Gastroesophageal sphincter (tissue), 4 donors: ENCODE data around the gene TTC21A. TPM values are rescaled to one million over a fixed set of nuclear protein-coding genes. Genes with fewer than 3 reads are reported as not detected.

Source experiments
- ATAC-seq: fragments of 150-250 bp; one replicate; pipeline ENCODE4 v1.9.1; 2016; ENCODE audit warnings: mild to moderate bottlenecking, moderate library complexity
- H3K27ac ChIP-seq, 4 donors: fragments of 200-600 bp; sonication (generic) in 3 of 4; 1 replicate in 3 of 4; 2 replicates in 1 of 4; pipeline ENCODE4 v1.5.1; 2016 to 2019
- H3K27me3 ChIP-seq: fragments of 200-600 bp; sonication (generic); one replicate; pipeline ENCODE4 v1.5.1; 2019
- H3K36me3 ChIP-seq, 2 donors: fragments of 200-600 bp; sonication (generic); one replicate each; pipeline ENCODE4 v1.5.1; 2019; ENCODE audit warnings: control low read depth in 1 of 2
- H3K4me1 ChIP-seq, 3 donors: fragments of 200-600 bp; sonication (generic); 1 replicate in 2 of 3; 2 replicates in 1 of 3; pipeline ENCODE4 v1.5.1; 2016 to 2019; ENCODE audit warnings: control low read depth in 2 of 3
- H3K4me3 ChIP-seq, 2 donors: fragments of 200-600 bp; sonication (generic); one replicate each; pipeline ENCODE4 v1.5.1; 2019; ENCODE audit warnings: mild to moderate bottlenecking in 1 of 2, moderate library complexity in 1 of 2
- H3K9me3 ChIP-seq, 3 donors: fragments of 200-600 bp; sonication (generic); one replicate each; pipeline ENCODE4 v1.5.1; 2017 to 2019; ENCODE audit warnings: control low read depth in 2 of 3
- CTCF ChIP-seq, 4 experiments: fragments of 200-600 bp in 2 of 4; fragments of 450-650 bp in 2 of 4; sonication (generic) in 1 of 4; IDR thresholded peaks; one replicate each; pipeline ENCODE4 v1.5.1; 2017 to 2019; ENCODE audit warnings: antibody characterized with exemption in 4 of 4, mild to moderate bottlenecking in 2 of 4, moderate library complexity in 2 of 4
- EP300 ChIP-seq: sonication (generic); formaldehyde crosslinking; IDR thresholded peaks from one replicate; pipeline ENCODE4 v1.6.1; 2017; ENCODE audit warnings: antibody characterized with exemption, mild to moderate bottlenecking
- POLR2A ChIP-seq, 2 donors: fragments of 450-650 bp; IDR thresholded peaks; one replicate each; pipeline ENCODE4 v1.6.1; 2017; ENCODE audit warnings: antibody characterized with exemption in 2 of 2, mild to moderate bottlenecking in 2 of 2, moderate library complexity in 1 of 2
- POLR2AphosphoS5 ChIP-seq: sonication (generic); formaldehyde crosslinking; IDR thresholded peaks from one replicate; pipeline ENCODE4 v1.6.1; 2017; ENCODE audit warnings: antibody characterized with exemption
- WGBS, 2 donors: methylation state at CpG; one replicate each; pipeline ENCODE4 v1.1.5; 2018; ENCODE audit warnings: low coverage in 1 of 2; 5-methylcytosine and 5-hydroxymethylcytosine counted together
- total RNA-seq, 4 donors: library from RNA; depleted of rRNA; stranded (reverse); fragments of >200 nt; gene quantifications; one replicate each; pipeline ENCODE4 v1.1.0, GENCODE V29; 2016

Gene TTC21A
- total RNA-seq, 4 donors from 2014 or later = 0.54 to 8.5 (median 5.0) TPM

GRCh38 chr3:39090922-39091321 lies 16.6 kb upstream of the TTC21A start:
- Histone ChIP-seq H3K4me3 (no peak overlapping the region), H3K27me3 (no peaks in the 10 kb centered on the region), H3K9me3 (no peaks in the 10 kb centered on the region), H3K36me3 (peaks cover 4 to 100% of the 10 kb centered on the region in 2 donors), H3K4me1 (peaks cover 0 to 12% (median 0%) of the 10 kb centered on the region in 3 donors), H3K27ac (no peak overlapping the region)
- WGBS, 2 donors = 96 to 100% methylated on average over 2 of the region's 2 CpGs
- no peak for ATAC-seq
- TF ChIP-seq POLR2A (IDR thresholded peaks at IDR 0.05) (no peak), EP300 (no peak), POLR2AphosphoS5 (no peak), CTCF (IDR thresholded peaks at IDR 0.05) (no peak)

GRCh38 chr3:39094851-39095677 lies 12.4 kb upstream of the TTC21A start:
- TF ChIP-seq POLR2AphosphoS5 (peak; percentile 34), CTCF (IDR thresholded peaks at IDR 0.05) (no peak)
- Histone ChIP-seq H3K36me3 (peaks cover 0 to 100% of the 10 kb centered on the region in 2 donors), H3K27ac (peak overlapping the region in 3 of 4 donors; percentile 5 to 50 (median 32)), H3K27me3 (no peaks in the 10 kb centered on the region), H3K4me1 (peaks cover 0 to 24% (median 0%) of the 10 kb centered on the region in 3 donors), H3K9me3 (no peaks in the 10 kb centered on the region), H3K4me3 (no peak overlapping the region)
- ATAC-seq = peak; percentile 74
- 65 to 67% methylated on average over 4 to 5 of the region's 7 CpGs for WGBS, 2 donors

GRCh38 chr3:39095778-39096177 lies 11.7 kb upstream of the TTC21A start:
- Histone ChIP-seq H3K4me1 (peaks cover 0 to 24% (median 0%) of the 10 kb centered on the region in 3 donors), H3K27ac (peak overlapping the region in 3 of 4 donors; percentile 42 to 51 (median 50)), H3K9me3 (no peaks in the 10 kb centered on the region), H3K27me3 (no peaks in the 10 kb centered on the region), H3K4me3 (no peak overlapping the region), H3K36me3 (peaks cover 0 to 100% of the 10 kb centered on the region in 2 donors)
- ATAC-seq = no peak
- TF ChIP-seq POLR2A (IDR thresholded peaks at IDR 0.05) = no peak
- TF ChIP-seq EP300 = no peak
- no peak for TF ChIP-seq POLR2AphosphoS5
- no peak for TF ChIP-seq CTCF (IDR thresholded peaks at IDR 0.05)
- WGBS, 2 donors = 58 to 100% methylated on average over 1 to 3 of the region's 3 CpGs

- Histone ChIP-seq H3K9me3 (no peaks in the 10 kb centered on the region), H3K36me3 (peaks cover 0 to 93% of the 10 kb centered on the region in 2 donors), H3K4me1 (peaks cover 0 to 33% (median 0%) of the 10 kb centered on the region in 3 donors), H3K4me3 (no peak overlapping the region), H3K27me3 (no peaks in the 10 kb centered on the region), H3K27ac (peak overlapping the region in 3 of 4 donors; percentile 24 to 61 (median 42))
- TF ChIP-seq EP300 = no peak
- no peak for TF ChIP-seq POLR2A (IDR thresholded peaks at IDR 0.05)
- no peak for TF ChIP-seq POLR2AphosphoS5
- TF ChIP-seq CTCF (IDR thresholded peaks at IDR 0.05) = no peak
- WGBS, 2 donors = 30 to 45% methylated on average over 2 to 3 of the region's 3 CpGs
- no peak for ATAC-seq
These were observed 10.7 kb upstream of the TTC21A start for GRCh38 chr3:39096775-39097174.
